ENCODE measurements around the gene RHOV. TPM values are rescaled to one million over a fixed set of nuclear protein-coding genes. Genes with fewer than 3 reads are reported as not detected.

The RHOV gene
- polyA plus RNA-seq, 1 of the 3 experiments (the other 2 are of a cell fraction) = 0.62 TPM

DNA sequence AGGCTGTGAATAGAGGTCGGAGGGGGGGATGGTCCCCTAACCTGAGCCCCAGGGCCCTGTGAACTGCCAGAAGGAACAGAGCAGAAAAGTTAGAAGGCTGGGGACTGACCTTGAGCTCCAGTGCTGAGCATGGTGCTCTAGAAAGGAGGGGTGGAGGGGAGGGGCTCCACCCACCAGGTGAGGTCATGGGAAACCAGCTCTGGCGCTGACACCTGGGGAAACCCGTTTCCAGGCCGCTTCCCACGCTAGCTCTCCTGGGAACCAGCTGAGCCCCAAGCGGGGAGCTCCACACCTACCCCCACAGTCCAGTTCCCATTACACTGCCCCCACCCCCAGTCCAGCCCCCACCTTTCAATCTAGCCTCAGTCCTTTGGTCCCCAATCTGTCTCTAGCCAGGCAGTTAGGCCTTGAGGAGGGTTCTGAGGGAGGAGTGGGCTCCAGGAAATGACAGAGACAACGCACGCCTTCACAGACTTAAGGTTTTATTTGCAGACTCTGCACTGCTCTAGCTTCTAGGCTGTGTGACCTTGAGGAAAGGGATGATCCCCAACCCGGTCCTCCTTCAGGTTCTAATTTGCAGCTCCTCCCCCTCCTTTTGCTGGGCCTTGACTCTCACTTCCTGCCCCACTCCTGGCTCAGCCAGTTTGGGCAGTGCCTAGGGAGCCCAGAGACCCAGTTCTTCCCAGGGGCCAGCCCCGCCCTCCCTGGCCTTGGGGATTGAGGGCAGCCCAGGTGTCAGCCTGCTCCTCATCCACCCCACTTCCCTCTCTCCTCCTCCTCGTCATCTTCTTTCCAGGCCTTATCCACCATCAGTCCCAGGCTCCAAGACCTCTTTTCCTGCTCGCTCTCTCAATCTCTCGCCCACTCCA lies 2.1 kb downstream of the RHOV start:
- Histone ChIP-seq H3K4me2 (no peak overlapping the region), H3K9me2 (no peaks in the 10 kb centered on the region), H3K4me3 (ENCODE audit: low read depth in 2 of 2, low read length in 1 of 2) (no peak overlapping the region), H3K79me2 (ENCODE audit: insufficient read depth) (no peaks in the 10 kb centered on the region), H3K9me3 (no peaks in the 10 kb centered on the region), H3K27me3 (ENCODE audit: insufficient read depth) (no peaks in the 10 kb centered on the region), H3K4me1 (ENCODE audit: control insufficient read depth in 1 of 2, insufficient read depth in 2 of 2, low read depth in 1 of 2, low read length in 1 of 2) (no peaks in the 10 kb centered on the region; a peak in 1 of 4 replicates), H3K27ac (ENCODE audit: low read depth in 2 of 2, low read length in 1 of 2) (no peak overlapping the region), H3K9ac (no peak overlapping the region), H3F3A (replicated peaks; ENCODE audit: insufficient read depth) (no peaks in the 10 kb centered on the region), H3K36me3 (replicated peaks in 1 of 2; ENCODE audit: control insufficient read depth in 1 of 2, insufficient read depth in 2 of 2, low read length in 1 of 2) (no peaks in the 10 kb centered on the region), H2AFZ (ENCODE audit: low read depth) (no peak overlapping the region), H4K20me1 (ENCODE audit: insufficient read depth) (no peaks in the 10 kb centered on the region)
- TF ChIP-seq, protein P1, sequence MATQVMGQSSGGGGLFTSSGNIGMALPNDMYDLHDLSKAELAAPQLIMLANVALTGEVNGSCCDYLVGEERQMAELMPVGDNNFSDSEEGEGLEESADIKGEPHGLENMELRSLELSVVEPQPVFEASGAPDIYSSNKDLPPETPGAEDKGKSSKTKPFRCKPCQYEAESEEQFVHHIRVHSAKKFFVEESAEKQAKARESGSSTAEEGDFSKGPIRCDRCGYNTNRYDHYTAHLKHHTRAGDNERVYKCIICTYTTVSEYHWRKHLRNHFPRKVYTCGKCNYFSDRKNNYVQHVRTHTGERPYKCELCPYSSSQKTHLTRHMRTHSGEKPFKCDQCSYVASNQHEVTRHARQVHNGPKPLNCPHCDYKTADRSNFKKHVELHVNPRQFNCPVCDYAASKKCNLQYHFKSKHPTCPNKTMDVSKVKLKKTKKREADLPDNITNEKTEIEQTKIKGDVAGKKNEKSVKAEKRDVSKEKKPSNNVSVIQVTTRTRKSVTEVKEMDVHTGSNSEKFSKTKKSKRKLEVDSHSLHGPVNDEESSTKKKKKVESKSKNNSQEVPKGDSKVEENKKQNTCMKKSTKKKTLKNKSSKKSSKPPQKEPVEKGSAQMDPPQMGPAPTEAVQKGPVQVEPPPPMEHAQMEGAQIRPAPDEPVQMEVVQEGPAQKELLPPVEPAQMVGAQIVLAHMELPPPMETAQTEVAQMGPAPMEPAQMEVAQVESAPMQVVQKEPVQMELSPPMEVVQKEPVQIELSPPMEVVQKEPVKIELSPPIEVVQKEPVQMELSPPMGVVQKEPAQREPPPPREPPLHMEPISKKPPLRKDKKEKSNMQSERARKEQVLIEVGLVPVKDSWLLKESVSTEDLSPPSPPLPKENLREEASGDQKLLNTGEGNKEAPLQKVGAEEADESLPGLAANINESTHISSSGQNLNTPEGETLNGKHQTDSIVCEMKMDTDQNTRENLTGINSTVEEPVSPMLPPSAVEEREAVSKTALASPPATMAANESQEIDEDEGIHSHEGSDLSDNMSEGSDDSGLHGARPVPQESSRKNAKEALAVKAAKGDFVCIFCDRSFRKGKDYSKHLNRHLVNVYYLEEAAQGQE (IDR thresholded peaks at IDR 0.05; ENCODE audit: low read depth, low read length) = no peak
- TF ChIP-seq EZH2phosphoT487 (IDR thresholded peaks at IDR 0.05; ENCODE audit: borderline replicate concordance, low read depth) = no peak
- TF ChIP-seq, protein P2, sequence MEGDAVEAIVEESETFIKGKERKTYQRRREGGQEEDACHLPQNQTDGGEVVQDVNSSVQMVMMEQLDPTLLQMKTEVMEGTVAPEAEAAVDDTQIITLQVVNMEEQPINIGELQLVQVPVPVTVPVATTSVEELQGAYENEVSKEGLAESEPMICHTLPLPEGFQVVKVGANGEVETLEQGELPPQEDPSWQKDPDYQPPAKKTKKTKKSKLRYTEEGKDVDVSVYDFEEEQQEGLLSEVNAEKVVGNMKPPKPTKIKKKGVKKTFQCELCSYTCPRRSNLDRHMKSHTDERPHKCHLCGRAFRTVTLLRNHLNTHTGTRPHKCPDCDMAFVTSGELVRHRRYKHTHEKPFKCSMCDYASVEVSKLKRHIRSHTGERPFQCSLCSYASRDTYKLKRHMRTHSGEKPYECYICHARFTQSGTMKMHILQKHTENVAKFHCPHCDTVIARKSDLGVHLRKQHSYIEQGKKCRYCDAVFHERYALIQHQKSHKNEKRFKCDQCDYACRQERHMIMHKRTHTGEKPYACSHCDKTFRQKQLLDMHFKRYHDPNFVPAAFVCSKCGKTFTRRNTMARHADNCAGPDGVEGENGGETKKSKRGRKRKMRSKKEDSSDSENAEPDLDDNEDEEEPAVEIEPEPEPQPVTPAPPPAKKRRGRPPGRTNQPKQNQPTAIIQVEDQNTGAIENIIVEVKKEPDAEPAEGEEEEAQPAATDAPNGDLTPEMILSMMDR (IDR thresholded peaks at IDR 0.05) = no peak
- no peak for TF ChIP-seq ELF1 (IDR thresholded peaks at IDR 0.05)
- no peak for TF ChIP-seq RCOR1 (IDR thresholded peaks at IDR 0.05; ENCODE audit: low read length)
- no peak for TF ChIP-seq RXRA (IDR thresholded peaks at IDR 0.05; ENCODE audit: borderline replicate concordance, low read depth)
- TF ChIP-seq TCF12 (IDR thresholded peaks at IDR 0.05) = no peak
- TF ChIP-seq, protein P3, sequence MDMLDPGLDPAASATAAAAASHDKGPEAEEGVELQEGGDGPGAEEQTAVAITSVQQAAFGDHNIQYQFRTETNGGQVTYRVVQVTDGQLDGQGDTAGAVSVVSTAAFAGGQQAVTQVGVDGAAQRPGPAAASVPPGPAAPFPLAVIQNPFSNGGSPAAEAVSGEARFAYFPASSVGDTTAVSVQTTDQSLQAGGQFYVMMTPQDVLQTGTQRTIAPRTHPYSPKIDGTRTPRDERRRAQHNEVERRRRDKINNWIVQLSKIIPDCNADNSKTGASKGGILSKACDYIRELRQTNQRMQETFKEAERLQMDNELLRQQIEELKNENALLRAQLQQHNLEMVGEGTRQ (IDR thresholded peaks at IDR 0.05; ENCODE audit: borderline replicate concordance, low read depth, low read length) = no peak
- 96% methylated on average over 8 of the region's 13 CpGs for WGBS (ENCODE audit: low lambda C conversion rate)
- POLR2A ChIA-PET = interaction anchor here (2.6 kb wide), 1 partner anchor 14 kb away, joined by 12 read pairs; no protein-coding TSS in a partner anchor
- CTCF ChIA-PET = interaction anchor here (0.6 to 11.1 kb wide), 5 partner anchors 13 to 593 kb away, joined by 3 to 69 read pairs (median 15); partner anchors contain the start of gene VPS18
- no peak for DNase-seq

All from SK-N-SH (cell line).